Astrocyte (in vitro differentiated cells and primary cell): ENCODE data around the gene SLC25A18. TPM values are rescaled to one million over a fixed set of nuclear protein-coding genes. Genes with fewer than 3 reads are reported as not detected.
"Not testable (repeated sequence)": the region's sequence is repeated elsewhere in the genome, so short reads cannot be mapped to it uniquely, and the experiment has no call there.

ENCODE experiments used
- DNase-seq: peaks from one replicate; pipeline ENCODE4 v3.0.0-alpha.2; 2010; ENCODE audit warnings: low read depth
- FAIRE-seq: peaks from 2 replicates; lab custom pipeline; 2011; peaks lifted over from hg19 to GRCh38; lab: Jason Lieb, UNC
- H2AFZ ChIP-seq: 2 replicates; pipeline ENCODE4 v1.6.0; 2012; ENCODE audit warnings: low read depth, low read length, inconsistent platforms
- H3K27ac ChIP-seq: 2 replicates; pipeline ENCODE4 v1.5.1; 2011; ENCODE audit warnings: low read depth, low read length, inconsistent platforms
- H3K27me3 ChIP-seq: 2 replicates; pipeline ENCODE4 v1.6.0; 2011; ENCODE audit warnings: low read length, inconsistent platforms; ENCODE audit not compliant: insufficient read depth
- H3K36me3 ChIP-seq: 2 replicates; pipeline ENCODE4 v1.5.1; 2011; ENCODE audit warnings: low read length, inconsistent platforms; ENCODE audit not compliant: insufficient read depth
- H3K4me1 ChIP-seq: 2 replicates; pipeline ENCODE4 v1.5.1; 2011; ENCODE audit warnings: low read length, inconsistent platforms; ENCODE audit not compliant: insufficient read depth
- H3K4me2 ChIP-seq: 2 replicates; pipeline ENCODE4 v1.6.0; 2012; ENCODE audit warnings: low read length, inconsistent platforms
- H3K4me3 ChIP-seq: 2 replicates; pipeline ENCODE4 v1.5.1; 2011; ENCODE audit warnings: low read depth, mild to moderate bottlenecking, low read length, inconsistent platforms; ENCODE audit not compliant: insufficient read depth
- H3K79me2 ChIP-seq: 2 replicates; pipeline ENCODE4 v1.6.0; 2012; ENCODE audit warnings: mild to moderate bottlenecking, low read length, inconsistent platforms; ENCODE audit not compliant: insufficient read depth
- H3K9ac ChIP-seq: 2 replicates; pipeline ENCODE4 v1.6.0; 2012; ENCODE audit warnings: mild to moderate bottlenecking, low read length, inconsistent platforms
- H3K9me3 ChIP-seq: 2 replicates; pipeline ENCODE4 v1.5.1; 2012; ENCODE audit warnings: low read depth, mild to moderate bottlenecking, low read length, inconsistent platforms; ENCODE audit not compliant: insufficient read depth
- H4K20me1 ChIP-seq: 2 replicates; pipeline ENCODE4 v1.6.0; 2012; ENCODE audit warnings: low read length, inconsistent platforms; ENCODE audit not compliant: insufficient read depth
- H3K27ac Mint-ChIP-seq: one replicate; pipeline ENCODE4 v1.8.0; 2021; ENCODE audit warnings: mild to moderate bottlenecking, mixed read lengths; ENCODE audit not compliant: unreplicated experiment
- H3K27me3 Mint-ChIP-seq: one replicate; pipeline ENCODE4 v1.8.0; 2021; ENCODE audit warnings: low read depth, mixed read lengths; ENCODE audit not compliant: unreplicated experiment
- H3K36me3 Mint-ChIP-seq: one replicate; pipeline ENCODE4 v1.8.0; 2021; ENCODE audit warnings: low read depth, mixed read lengths; ENCODE audit not compliant: unreplicated experiment
- H3K4me1 Mint-ChIP-seq: one replicate; pipeline ENCODE4 v1.8.0; 2021; ENCODE audit warnings: low read depth, mixed read lengths; ENCODE audit not compliant: unreplicated experiment
- H3K4me3 Mint-ChIP-seq: one replicate; pipeline ENCODE4 v1.8.0; 2021; ENCODE audit warnings: mild to moderate bottlenecking, moderate library complexity, mixed read lengths; ENCODE audit not compliant: unreplicated experiment
- H3K9me3 Mint-ChIP-seq: one replicate; pipeline ENCODE4 v1.8.0; 2021; ENCODE audit warnings: mild to moderate bottlenecking, mixed read lengths; ENCODE audit not compliant: unreplicated experiment
- EZH2 ChIP-seq: IDR thresholded peaks from 2 replicates; pipeline ENCODE4 v1.6.1; 2012; ENCODE audit warnings: mild to moderate bottlenecking, low read length, inconsistent platforms; ENCODE audit not compliant: insufficient read depth
- total RNA-seq: library from RNA; stranded (reverse); gene quantifications from 2 replicates; pipeline ENCODE4 v1.2.1, GENCODE V29; 2021
- TF ChIP-seq, protein P1 (sequence below): IDR thresholded peaks from 2 replicates; pipeline ENCODE4 v1.5.1; 2011; ENCODE audit warnings: low read depth, mild to moderate bottlenecking, inconsistent platforms, low read length, moderate library complexity; ENCODE audit not compliant: insufficient read depth

The SLC25A18 gene
- total RNA-seq, 1 donor from 2014 or later, result 0.48 TPM

DNA sequence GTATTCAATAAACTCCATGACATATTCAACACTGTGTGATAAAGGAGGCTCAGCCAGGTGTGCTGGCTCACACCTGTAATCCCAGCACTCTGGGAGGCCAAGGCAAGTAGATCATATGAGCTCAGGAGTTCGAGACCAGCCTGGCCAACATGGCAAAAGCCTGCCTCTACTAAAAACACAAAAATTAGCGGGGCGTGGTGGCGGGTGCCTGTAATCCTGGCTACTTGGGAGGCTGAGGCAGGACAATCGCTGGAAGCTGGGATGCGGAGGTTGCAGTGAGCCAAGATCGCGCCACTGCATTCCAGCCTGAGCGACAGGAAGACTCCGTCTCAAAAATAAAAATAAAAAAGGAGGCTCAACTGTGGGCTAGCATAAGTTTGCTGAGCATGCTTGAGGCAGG, 4.1 kb upstream of the SLC25A18 start:
- Histone ChIP-seq H3K9me3 (no peaks in the 10 kb centered on the region), H3K4me2 (no peak overlapping the region), H3K4me3 (no peak overlapping the region), H3K79me2 (no peaks in the 10 kb centered on the region), H3K4me1 (peaks cover 8% of the 10 kb centered on the region), H4K20me1 (no peaks in the 10 kb centered on the region), H2AFZ (no peak overlapping the region), H3K27ac (no peak overlapping the region), H3K9ac (no peak overlapping the region), H3K36me3 (no peaks in the 10 kb centered on the region), H3K27me3 (peaks cover 2% of the 10 kb centered on the region)
- Mint-ChIP-seq H3K36me3 (peaks cover 18% of the 10 kb centered on the region), H3K27me3 (no peaks in the 10 kb centered on the region), H3K27ac (no peak overlapping the region), H3K4me3 (no peak overlapping the region), H3K9me3 (no peaks in the 10 kb centered on the region), H3K4me1 (peaks cover 10% of the 10 kb centered on the region)
- TF ChIP-seq, protein P1, sequence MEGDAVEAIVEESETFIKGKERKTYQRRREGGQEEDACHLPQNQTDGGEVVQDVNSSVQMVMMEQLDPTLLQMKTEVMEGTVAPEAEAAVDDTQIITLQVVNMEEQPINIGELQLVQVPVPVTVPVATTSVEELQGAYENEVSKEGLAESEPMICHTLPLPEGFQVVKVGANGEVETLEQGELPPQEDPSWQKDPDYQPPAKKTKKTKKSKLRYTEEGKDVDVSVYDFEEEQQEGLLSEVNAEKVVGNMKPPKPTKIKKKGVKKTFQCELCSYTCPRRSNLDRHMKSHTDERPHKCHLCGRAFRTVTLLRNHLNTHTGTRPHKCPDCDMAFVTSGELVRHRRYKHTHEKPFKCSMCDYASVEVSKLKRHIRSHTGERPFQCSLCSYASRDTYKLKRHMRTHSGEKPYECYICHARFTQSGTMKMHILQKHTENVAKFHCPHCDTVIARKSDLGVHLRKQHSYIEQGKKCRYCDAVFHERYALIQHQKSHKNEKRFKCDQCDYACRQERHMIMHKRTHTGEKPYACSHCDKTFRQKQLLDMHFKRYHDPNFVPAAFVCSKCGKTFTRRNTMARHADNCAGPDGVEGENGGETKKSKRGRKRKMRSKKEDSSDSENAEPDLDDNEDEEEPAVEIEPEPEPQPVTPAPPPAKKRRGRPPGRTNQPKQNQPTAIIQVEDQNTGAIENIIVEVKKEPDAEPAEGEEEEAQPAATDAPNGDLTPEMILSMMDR, result no peak
- no peak for TF ChIP-seq EZH2
- DNase-seq, result no peak
- FAIRE-seq, result no peak

DNA sequence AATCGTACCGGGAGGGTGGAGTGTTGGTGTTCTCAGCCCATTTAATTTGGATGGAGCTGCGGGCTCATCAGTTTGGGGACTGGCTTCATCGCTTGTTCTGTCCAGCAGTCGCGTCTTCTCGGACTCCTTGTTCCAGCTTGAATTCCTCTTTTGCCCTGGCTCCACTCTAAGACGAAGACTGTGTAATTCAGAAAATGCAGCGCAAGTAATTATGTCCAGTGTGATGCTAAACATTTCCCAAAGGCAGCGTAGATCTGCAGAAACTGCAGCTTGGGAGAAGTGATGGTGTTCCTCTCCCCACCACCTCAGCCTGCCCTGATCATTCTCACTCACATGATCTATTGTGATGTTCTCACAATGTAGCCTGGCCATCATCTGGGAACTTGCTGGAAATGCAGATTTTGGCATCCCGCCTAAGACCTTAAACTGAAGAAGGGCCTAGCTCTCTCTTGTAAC, 666 bp downstream of the SLC25A18 start:
- DNase-seq, result peak; percentile 11
- Mint-ChIP-seq H3K27ac (no peak overlapping the region), H3K9me3 (no peaks in the 10 kb centered on the region), H3K4me1 (peaks cover 10% of the 10 kb centered on the region), H3K27me3 (no peaks in the 10 kb centered on the region), H3K4me3 (no peak overlapping the region), H3K36me3 (peaks cover 10% of the 10 kb centered on the region)
- TF ChIP-seq EZH2, result no peak
- TF ChIP-seq, protein P1, result no peak
- Histone ChIP-seq H3K27ac (no peak overlapping the region), H3K9me3 (no peaks in the 10 kb centered on the region), H3K4me1 (peaks cover 8% of the 10 kb centered on the region), H3K79me2 (no peaks in the 10 kb centered on the region), H4K20me1 (no peaks in the 10 kb centered on the region), H2AFZ (peak overlapping the region; percentile 13), H3K4me2 (peak overlapping the region; percentile 47), H3K9ac (no peak overlapping the region), H3K36me3 (no peaks in the 10 kb centered on the region), H3K27me3 (peaks cover 3% of the 10 kb centered on the region), H3K4me3 (no peak overlapping the region)
- FAIRE-seq, result no peak

DNA sequence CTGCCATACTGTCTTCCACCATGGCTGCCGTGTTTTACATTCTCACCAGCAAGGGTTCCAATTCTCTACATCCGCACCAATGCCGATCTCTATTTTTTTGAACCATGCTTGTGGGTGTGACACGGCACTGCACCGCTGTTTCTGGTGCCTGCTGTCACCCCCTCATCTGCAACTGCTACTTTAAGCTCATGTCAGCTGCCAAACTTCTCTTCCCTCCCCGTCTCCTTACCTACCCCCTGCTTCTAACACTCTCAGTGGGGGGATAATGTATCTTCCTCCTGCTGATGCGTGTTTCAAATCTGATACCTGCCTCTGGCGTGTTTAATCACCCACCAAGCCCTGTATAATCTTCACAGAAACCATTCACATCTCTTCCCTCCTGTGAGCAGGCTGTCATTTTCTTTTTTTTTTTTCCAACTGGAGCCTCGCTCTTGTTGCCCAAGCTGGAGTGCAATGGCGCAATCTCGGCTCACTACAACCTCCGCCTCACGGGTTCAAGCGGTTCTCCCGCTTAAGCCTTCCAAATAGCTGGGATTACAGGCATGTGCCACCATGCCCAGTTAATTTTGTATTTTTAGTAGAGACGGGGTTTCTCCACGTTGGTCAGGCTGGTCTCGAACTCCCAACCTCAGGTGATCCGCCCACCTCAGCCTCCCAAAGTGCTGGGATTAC, 2.9 kb downstream of the SLC25A18 start:
- H3K36me3 Mint-ChIP-seq, DNase-seq, H4K20me1 ChIP-seq, H3K27me3 ChIP-seq, H3K9me3 Mint-ChIP-seq, H3K36me3 ChIP-seq, H3K9ac ChIP-seq, H3K27me3 Mint-ChIP-seq, H3K9me3 ChIP-seq, H3K4me2 ChIP-seq, H3K4me3 ChIP-seq, FAIRE-seq, H3K79me2 ChIP-seq, H3K27ac ChIP-seq, H3K27ac Mint-ChIP-seq, H3K4me3 Mint-ChIP-seq, H2AFZ ChIP-seq: not testable (repeated sequence)
- peaks cover 26% of the 10 kb centered on the region for H3K4me1 Mint-ChIP-seq
- peaks cover 29% of the 10 kb centered on the region for H3K4me1 ChIP-seq
